Measurements from ENCODE around the gene C11orf21.

The C11orf21 gene

DNA sequence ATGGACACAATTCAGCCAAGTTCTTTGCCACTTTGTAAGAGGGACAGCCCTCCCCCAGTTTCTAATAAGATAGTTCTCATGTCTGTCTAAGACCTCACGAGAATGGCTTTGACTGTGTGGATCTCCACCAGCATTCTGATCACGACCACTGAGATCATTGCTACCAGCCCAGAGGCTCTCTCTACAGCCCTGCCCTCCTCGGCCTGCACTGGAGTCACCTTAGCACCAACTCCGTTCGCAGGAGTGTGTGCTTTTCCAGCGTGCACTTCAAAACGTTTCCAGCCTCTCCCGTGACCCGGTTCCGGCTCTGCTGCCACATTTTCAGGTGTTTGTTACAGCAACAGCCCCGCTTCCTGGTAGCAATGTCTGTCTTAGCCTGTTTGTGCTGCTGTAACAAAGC, 26.3 kb upstream of the C11orf21 start:
- TF ChIP-seq CTCF (conservative IDR thresholded peaks at IDR 0.05) = no peak
- no peak overlapping the region for H3K27ac ChIP-seq

- TF ChIP-seq CTCF (conservative IDR thresholded peaks at IDR 0.05) = no peak
- H3K27ac ChIP-seq = no peak overlapping the region
These were observed 25.3 kb upstream of the C11orf21 start for GRCh38 chr11:2327032-2327431.

GRCh38 chr11:2325719-2326118, 24.0 kb upstream of the C11orf21 start:
- no peak for TF ChIP-seq CTCF (conservative IDR thresholded peaks at IDR 0.05)
- no peak overlapping the region for H3K27ac ChIP-seq

GRCh38 chr11:2325123-2325522, 23.4 kb upstream of the C11orf21 start:
- no peak overlapping the region for H3K27ac ChIP-seq

GRCh38 chr11:2321311-2321683, 19.6 kb upstream of the C11orf21 start:
- no peak for TF ChIP-seq CTCF (conservative IDR thresholded peaks at IDR 0.05)

More at GRCh38 chr11:2325123-2325522, 23.4 kb upstream of the C11orf21 start:
- TF ChIP-seq CTCF (conservative IDR thresholded peaks at IDR 0.05) = no peak

DNA sequence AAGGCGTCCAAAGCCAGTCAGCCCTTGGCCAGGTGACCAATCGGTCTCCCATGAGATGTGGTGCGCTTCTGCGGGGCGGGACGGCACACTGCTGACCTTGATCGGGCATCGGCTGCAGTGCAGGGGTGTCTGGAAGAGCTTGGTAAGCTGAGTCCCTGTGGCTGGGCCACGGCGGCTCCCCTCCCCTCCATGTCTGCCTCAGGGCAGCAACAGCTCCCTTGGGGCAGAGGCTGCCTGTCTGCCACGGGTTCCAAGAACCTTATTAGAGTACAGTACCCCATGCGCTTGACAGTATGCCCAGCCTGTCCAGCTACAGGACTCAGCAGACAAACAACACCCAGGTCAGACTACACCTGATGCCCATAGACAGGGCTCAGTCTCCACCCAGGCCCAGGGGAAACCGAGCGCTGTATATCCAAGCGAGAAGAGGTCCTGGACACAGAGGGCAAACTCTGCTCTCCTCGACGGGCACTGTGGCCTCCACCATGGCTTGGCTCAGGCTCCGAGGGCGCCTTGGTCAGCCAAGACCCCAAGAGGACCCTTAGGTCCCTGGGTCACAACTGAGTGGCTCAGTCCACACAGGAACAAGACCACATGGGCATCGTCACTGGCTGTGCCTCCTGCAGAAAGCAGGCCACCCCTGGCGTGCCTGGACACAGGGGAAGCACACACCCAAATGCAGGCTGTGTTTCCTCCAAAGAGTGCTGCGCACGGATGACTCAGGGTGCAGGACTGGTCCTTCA, 19.0 kb upstream of the C11orf21 start:
- no peak overlapping the region for H3K27ac ChIP-seq
- no peak for TF ChIP-seq CTCF (conservative IDR thresholded peaks at IDR 0.05)

More at GRCh38 chr11:2321311-2321683, 19.6 kb upstream of the C11orf21 start:
- H3K27ac ChIP-seq = no peak overlapping the region

DNA sequence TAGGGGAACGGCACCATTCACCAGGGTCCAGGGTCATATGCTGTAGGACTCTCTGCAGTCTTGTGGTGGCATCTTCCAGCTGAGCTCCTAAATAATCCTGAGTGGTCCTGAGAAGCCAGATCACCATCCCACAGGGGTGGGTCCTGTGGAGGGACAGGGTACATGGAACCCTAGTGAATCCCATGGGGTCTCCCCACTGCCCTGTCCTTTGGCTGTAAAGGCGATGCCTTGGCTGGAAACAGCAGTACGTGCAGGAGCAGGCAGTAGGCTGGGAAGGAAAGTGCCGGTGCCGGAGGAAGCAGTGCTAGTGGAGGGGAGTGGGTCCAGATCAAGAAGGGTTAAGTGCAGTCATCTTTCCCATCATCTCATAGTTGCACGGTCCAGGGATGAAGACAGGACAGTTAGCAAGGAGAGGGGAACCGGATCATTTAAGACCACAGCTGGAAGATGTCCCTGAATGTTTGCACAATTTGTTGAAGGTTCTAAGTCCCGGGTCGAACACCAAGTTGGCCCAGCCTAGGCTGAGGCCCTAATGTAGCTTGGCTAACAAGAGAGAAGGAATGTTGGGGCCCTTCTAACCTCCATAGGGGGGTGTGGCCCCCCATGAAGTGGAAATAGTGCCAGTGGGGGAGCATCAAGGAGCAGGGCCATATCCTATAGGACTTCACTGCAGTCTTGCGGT, 18.2 kb upstream of the C11orf21 start:
- no peak overlapping the region for H3K27ac ChIP-seq
- no peak for TF ChIP-seq CTCF (conservative IDR thresholded peaks at IDR 0.05)
